H1 (cell line): ENCODE measurements around the gene TMTC2. TPM values are rescaled to one million over a fixed set of nuclear protein-coding genes. Genes with fewer than 3 reads are reported as not detected.

Experiments
- CTCF ChIA-PET: fragments of 300-600 bp; sonication (Branson Sonifier 250); formaldehyde crosslinking; loops from one replicate; lab custom pipeline; 2021; ENCODE audit not compliant: partially characterized antibody; lab: Charles Lee
- POLR2A ChIA-PET: fragments of 300-600 bp; sonication (Branson Sonifier 250); formaldehyde crosslinking; loops from one replicate; lab custom pipeline; 2021; ENCODE audit warnings: inconsistent platforms; ENCODE audit not compliant: partially characterized antibody; lab: Charles Lee
- DNase-seq, 2 experiments: peaks; one replicate each; pipeline versions ENCODE4 v3.0.0 to v3.0.0-alpha.2; 2010 to 2022; ENCODE audit warnings: low spot score in 2 of 2, low read depth in 1 of 2, mixed read lengths in 1 of 2
- FAIRE-seq: peaks from 2 replicates; lab custom pipeline; 2011; peaks lifted over from hg19 to GRCh38; lab: Jason Lieb, UNC
- H2AFZ ChIP-seq: 2 replicates; pipeline ENCODE4 v1.8.1; 2012; ENCODE audit warnings: low read length, inconsistent platforms
- H2AK5ac ChIP-seq: 2 replicates; pipeline ENCODE4 v1.6.1; 2013; ENCODE audit warnings: low read depth, low read length
- H2BK120ac ChIP-seq: replicated peaks from 2 replicates; pipeline ENCODE3; 2013; ENCODE audit warnings: low read depth, low read length, inconsistent platforms
- H2BK12ac ChIP-seq: 2 replicates; pipeline ENCODE4 v1.6.1; 2013; ENCODE audit warnings: low read depth, low read length
- H2BK15ac ChIP-seq: 2 replicates; pipeline ENCODE4 v1.6.1; 2013; ENCODE audit warnings: low read length
- H2BK20ac ChIP-seq: 2 replicates; pipeline ENCODE4 v1.6.1; 2013; ENCODE audit warnings: low read length
- H2BK5ac ChIP-seq: 2 replicates; pipeline ENCODE4 v1.6.1; 2013; ENCODE audit warnings: low read depth, low read length
- H3K14ac ChIP-seq: 2 replicates; pipeline ENCODE4 v1.6.1; 2013; ENCODE audit warnings: inconsistent platforms; ENCODE audit not compliant: insufficient read length
- H3K18ac ChIP-seq: 2 replicates; pipeline ENCODE4 v1.6.1; 2013; ENCODE audit warnings: low read length; ENCODE audit errors: extremely low read depth
- H3K23ac ChIP-seq: 2 replicates; pipeline ENCODE4 v1.6.1; 2013; ENCODE audit warnings: inconsistent platforms; ENCODE audit not compliant: insufficient read length
- H3K23me2 ChIP-seq: 2 replicates; pipeline ENCODE4 v1.6.1; 2013; ENCODE audit warnings: low read depth, low read length
- H3K27ac ChIP-seq: 2 replicates; pipeline ENCODE4 v1.6.1; 2011; ENCODE audit warnings: low read depth, low read length, inconsistent platforms
- H3K27me3 ChIP-seq, 4 experiments: replicated peaks in 1 of 4; 1 replicate in 1 of 4; 2 replicates in 3 of 4; pipeline versions ENCODE4 v1.6.1 to v1.8.1; 2011 to 2013; ENCODE audit warnings: low read length in 3 of 4, mild to moderate bottlenecking in 3 of 4, inconsistent platforms in 2 of 4, mixed read lengths in 2 of 4, moderate library complexity in 1 of 4; ENCODE audit not compliant: control insufficient read depth in 3 of 4, insufficient read depth in 3 of 4; ENCODE audit errors: extremely low read depth in 1 of 4
- H3K36me3 ChIP-seq, 4 experiments: 2 replicates each; pipeline versions ENCODE4 v1.6.1 to v1.8.1; 2011 to 2013; ENCODE audit warnings: mild to moderate bottlenecking in 4 of 4, low read length in 3 of 4, moderate library complexity in 2 of 4, control low read depth in 1 of 4, inconsistent platforms in 1 of 4; ENCODE audit not compliant: insufficient read depth in 4 of 4, control insufficient read depth in 2 of 4
- H3K4ac ChIP-seq: replicated peaks from 2 replicates; pipeline ENCODE3; 2013; ENCODE audit warnings: low read length, low read depth, mixed read lengths, inconsistent platforms; ENCODE audit not compliant: insufficient read length
- H3K4me1 ChIP-seq, 4 experiments: replicated peaks in 1 of 4; 1 replicate in 1 of 4; 2 replicates in 3 of 4; pipeline versions ENCODE4 v1.6.1 to v1.8.1; 2011 to 2013; ENCODE audit warnings: low read length in 3 of 4, inconsistent platforms in 2 of 4, mixed read lengths in 1 of 4; ENCODE audit not compliant: insufficient read depth in 4 of 4, control insufficient read depth in 3 of 4
- H3K4me2 ChIP-seq, 2 experiments: 2 replicates each; pipeline versions ENCODE4 v1.6.1 to v1.8.1; 2011 to 2013; ENCODE audit warnings: low read depth in 2 of 2, low read length in 2 of 2, control low read depth in 1 of 2, inconsistent platforms in 1 of 2, mild to moderate bottlenecking in 1 of 2; ENCODE audit not compliant: insufficient read depth in 1 of 2
- H3K4me3 ChIP-seq, 4 experiments: fragments of 200-600, 300-600 bp in 1 of 4; sonication (generic), shearing (Covaris generic), sonication (Bioruptor Twin) in 1 of 4; 2 replicates each; pipeline versions ENCODE4 v1.5.1 to v1.8.1; 2011 to 2016; ENCODE audit warnings: low read length in 4 of 4, low read depth in 3 of 4, control low read depth in 2 of 4, inconsistent platforms in 2 of 4, mild to moderate bottlenecking in 2 of 4, mixed read lengths in 1 of 4, moderate library complexity in 1 of 4; ENCODE audit not compliant: insufficient read depth in 2 of 4; ENCODE audit errors: extremely low read depth in 1 of 4
- H3K56ac ChIP-seq: replicated peaks from 2 replicates; pipeline ENCODE3; 2013; ENCODE audit warnings: low read depth, mild to moderate bottlenecking, mixed read lengths, low read length, inconsistent platforms; ENCODE audit not compliant: insufficient read length
- H3K79me1 ChIP-seq: 2 replicates; pipeline ENCODE4 v1.6.1; 2013; ENCODE audit warnings: low read depth, low read length, control low read depth
- H3K79me2 ChIP-seq, 2 experiments: 2 replicates each; pipeline versions ENCODE4 v1.6.1 to v1.8.1; 2012 to 2013; ENCODE audit warnings: low read length in 2 of 2, mild to moderate bottlenecking in 2 of 2, inconsistent platforms in 1 of 2; ENCODE audit not compliant: insufficient read depth in 2 of 2, control insufficient read depth in 1 of 2
- H3K9ac ChIP-seq, 4 experiments: replicated peaks in 1 of 4; 1 replicate in 1 of 4; 2 replicates in 3 of 4; pipeline versions ENCODE4 v1.6.1 to v1.8.1; 2011 to 2013; ENCODE audit warnings: low read depth in 3 of 4, low read length in 3 of 4, control low read depth in 2 of 4, mild to moderate bottlenecking in 2 of 4, moderate library complexity in 2 of 4, inconsistent platforms in 1 of 4; ENCODE audit errors: extremely low read depth in 1 of 4
- H3K9me3 ChIP-seq, 2 experiments: 2 replicates each; pipeline versions ENCODE4 v1.6.1 to v1.8.1; 2012 to 2013; ENCODE audit warnings: mild to moderate bottlenecking in 2 of 2, moderate library complexity in 2 of 2, control low read depth in 1 of 2, inconsistent platforms in 1 of 2, low read depth in 1 of 2, low read length in 1 of 2, mixed read lengths in 1 of 2; ENCODE audit not compliant: insufficient read depth in 2 of 2
- H4K20me1 ChIP-seq, 2 experiments: replicated peaks in 1 of 2; 2 replicates each; pipeline versions ENCODE3 to v1.8.1; 2011 to 2013; ENCODE audit warnings: inconsistent platforms in 2 of 2, low read length in 2 of 2, mild to moderate bottlenecking in 1 of 2; ENCODE audit not compliant: insufficient read depth in 2 of 2, control insufficient read depth in 1 of 2
- H4K5ac ChIP-seq: 2 replicates; pipeline ENCODE4 v1.6.1; 2013; ENCODE audit warnings: low read length, low read depth, mixed read lengths, inconsistent platforms; ENCODE audit not compliant: insufficient read length
- H4K8ac ChIP-seq: 2 replicates; pipeline ENCODE4 v1.8.0; 2013; ENCODE audit warnings: mild to moderate bottlenecking, moderate library complexity, low read length, inconsistent platforms; ENCODE audit not compliant: insufficient read depth; ENCODE audit errors: extremely low read depth
- H4K91ac ChIP-seq: replicated peaks from 2 replicates; pipeline ENCODE3; 2013; ENCODE audit warnings: low read length, mixed read lengths, inconsistent platforms; ENCODE audit not compliant: insufficient read length
- CBX5 ChIP-seq: fragments of 300-800, 300-1000 bp; sonication (generic); IDR thresholded peaks from 2 replicates; pipeline ENCODE4 v1.7.1; 2016; ENCODE audit warnings: antibody characterized with exemption, low read length, low read depth
- HDAC6 ChIP-seq: IDR thresholded peaks from one replicate; pipeline ENCODE4 v1.7.1; 2012; ENCODE audit warnings: low read depth, mild to moderate bottlenecking, inconsistent platforms, low read length, moderate library complexity
- TAF7 ChIP-seq: optimal IDR thresholded peaks from 2 replicates; pipeline ENCODE3; 2011; ENCODE audit warnings: low read depth, mild to moderate bottlenecking, inconsistent platforms, low read length, moderate library complexity, borderline replicate concordance
- WGBS, 2 experiments: shearing (Covaris generic) in 1 of 2; methylation state at CpG; one replicate each; pipeline versions ENCODE4 v1.1.6 to v1.1.7; 2013 to 2015; ENCODE audit warnings: low lambda C conversion rate in 2 of 2, mixed read lengths in 2 of 2, inconsistent platforms in 1 of 2, low coverage in 1 of 2, missing lambda C conversion rate in 1 of 2; ENCODE audit not compliant: insufficient replicate concordance in 2 of 2, insufficient coverage in 1 of 2, insufficient read length in 1 of 2; ENCODE audit errors: extremely low coverage in 1 of 2, missing lambda C conversion rate in 1 of 2; 5-methylcytosine and 5-hydroxymethylcytosine counted together
- polyA plus RNA-seq, 7 experiments: library from polyadenylated mRNA; depleted of rRNA in 3 of 7; stranded (reverse) in 5 of 7; unstranded in 2 of 7; fragments of >200 nt in 5 of 7; fragments of 200-250 nt in 2 of 7; gene quantifications; 1 replicate in 5 of 7; 2 replicates in 1 of 7; 4 replicates in 1 of 7; pipeline versions ENCODE4 v1.2.1 to v1.2.3, GENCODE V29; 2011 to 2013; ENCODE audit warnings: missing spikeins in 2 of 7, mixed read lengths in 2 of 7
- total RNA-seq: library from RNA; stranded (reverse); fragmentation: NEBNext Ultra II Directional; extraction: Animal tissue kit (Norgen Biotek cat#: 25700); gene quantifications from 2 replicates; pipeline ENCODE4 v1.2.1, GENCODE V29; 2021

TMTC2 gene
- total and polyA plus RNA-seq, 2 of the 8 experiments (the other 6 are each of a cell fraction or from before 2014, with no cell fraction given): 2.3 to 3.9 TPM

- ChIA-PET CTCF (interaction anchor here (0.7 kb wide), 1 partner anchor 11 kb away, joined by 4 read pairs; no protein-coding TSS in a partner anchor), POLR2A (no interaction called here)
- no peak overlapping the region for H3K56ac ChIP-seq
- no peaks in the 10 kb centered on the region for H3K79me1 ChIP-seq
- H3K4me1 ChIP-seq: peaks cover 0 to 3% (median 0%) of the 10 kb centered on the region in 4 experiments; a peak in 1 of 7 replicates
- no peaks in the 10 kb centered on the region for H3K36me3 ChIP-seq
- no peaks in the 10 kb centered on the region for H4K20me1 ChIP-seq
- DNase-seq (no peak), FAIRE-seq (no peak)
- no peak overlapping the region for H3K23ac ChIP-seq
- H3K27ac ChIP-seq: no peak overlapping the region
- no peak overlapping the region for H3K14ac ChIP-seq
- H3K27me3 ChIP-seq: no peaks in the 10 kb centered on the region
- H4K5ac ChIP-seq: no peak overlapping the region
- no peak overlapping the region for H2BK15ac ChIP-seq
- no peak overlapping the region for H3K9ac ChIP-seq
- no peak overlapping the region for H2BK120ac ChIP-seq
- H3K79me2 ChIP-seq: no peaks in the 10 kb centered on the region
- no peak overlapping the region for H2AFZ ChIP-seq
- no peak overlapping the region for H3K18ac ChIP-seq
- no peak overlapping the region for H3K4me3 ChIP-seq
- H2AK5ac ChIP-seq: no peak overlapping the region
- H4K91ac ChIP-seq: no peak overlapping the region
- no peaks in the 10 kb centered on the region for H3K9me3 ChIP-seq
- 98% methylated on average over 2 of the region's 2 CpGs; no CpG with 5 or more reads in 1 of the 2 experiments for WGBS, 2 experiments
- H2BK12ac ChIP-seq: no peak overlapping the region
- H4K8ac ChIP-seq: no peak overlapping the region
- no peak overlapping the region for H2BK20ac ChIP-seq
- TF ChIP-seq TAF7: no peak
- no peak for TF ChIP-seq HDAC6
- no peak for TF ChIP-seq CBX5
- TF ChIP-seq, all 59 proteins: peak for 0
- H2BK5ac ChIP-seq: no peak overlapping the region
- H3K4ac ChIP-seq: no peak overlapping the region
- H3K23me2 ChIP-seq: no peaks in the 10 kb centered on the region; the same call in 1 of the 2 replicates
- H3K4me2 ChIP-seq: no peak overlapping the region
These were observed 443.5 kb downstream of the TMTC2 start for GRCh38 chr12:83130178-83130577.
